ENCODE measurements around the gene SPTBN5. TPM values are rescaled to one million over a fixed set of nuclear protein-coding genes. Genes with fewer than 3 reads are reported as not detected.

SPTBN5 gene
- total and polyA plus RNA-seq, 2 donors (not counting 1 experiment from before 2014, with no cell fraction given): 0.55 to 1.4 TPM

- no peaks in the 10 kb centered on the region for H3K79me2 ChIP-seq (ENCODE audit: control insufficient read depth, insufficient read depth, low read length)
- H3K36me3 ChIP-seq (replicated peaks in 1 of 2; ENCODE audit: control extremely low read depth in 1 of 2, control insufficient read depth in 1 of 2, extremely low read depth in 1 of 2, insufficient read depth in 2 of 2, low read length in 1 of 2): peaks cover 0 to 15% of the 10 kb centered on the region in 2 experiments
- ChIA-PET CTCF (interaction anchor here (0.7 to 15.7 kb wide), 3 partner anchors 10 to 62 kb away, joined by 3 to 716 read pairs (median 27); partner anchors contain the start of gene MAPKBP1), POLR2A (interaction anchor here (0.7 kb wide), 1 partner anchor 22 kb away, joined by 3 read pairs; no protein-coding TSS in a partner anchor)
- no peak overlapping the region for H3K27ac ChIP-seq (ENCODE audit: low read length in 2 of 2)
- H3K4me1 Mint-ChIP-seq: peaks cover 6% of the 10 kb centered on the region
- no peak overlapping the region for H3K4me2 ChIP-seq (replicated peaks; ENCODE audit: low read depth, low read length, poor library complexity, severe bottlenecking)
- H3K4me1 ChIP-seq (ENCODE audit: control insufficient read depth in 2 of 2, insufficient read depth in 2 of 2, low read length in 2 of 2): no peaks in the 10 kb centered on the region
- no peak overlapping the region for H3K4me3 Mint-ChIP-seq
- H4K20me1 ChIP-seq (ENCODE audit: control insufficient read depth, insufficient read depth, low read length, poor library complexity, severe bottlenecking): no peaks in the 10 kb centered on the region
- no peak for TF ChIP-seq CTCF (IDR thresholded peaks at IDR 0.05)
- no peak for TF ChIP-seq EZH2 (IDR thresholded peaks at IDR 0.05; ENCODE audit: borderline replicate concordance, insufficient read depth, low read depth, low read length, poor library complexity, severe bottlenecking)
- DNase-seq: no peak
- no peak overlapping the region for H3K27ac Mint-ChIP-seq
- no peak overlapping the region for H2AFZ ChIP-seq (ENCODE audit: insufficient read depth, low read depth, low read length, poor library complexity, severe bottlenecking)
- WGBS (ENCODE audit: insufficient coverage): 100% methylated on average over 1 of the region's 3 CpGs
- H3K27me3 ChIP-seq (replicated peaks in 1 of 4; ENCODE audit: control extremely low read depth in 1 of 4, control insufficient read depth in 3 of 4, insufficient read depth in 4 of 4, low read length in 3 of 4): no peaks in the 10 kb centered on the region
- H3K9ac ChIP-seq (ENCODE audit: low read length): no peak overlapping the region
- intact Hi-C loops (cut with micrococcal nuclease): no loop called here
- no peaks in the 10 kb centered on the region for H3K9me3 Mint-ChIP-seq (ENCODE audit: insufficient read depth)
- no peak for ATAC-seq (ENCODE audit: low read depth)
- no peaks in the 10 kb centered on the region for H3K27me3 Mint-ChIP-seq
- no peaks in the 10 kb centered on the region for H3K9me3 ChIP-seq (ENCODE audit: control extremely low read depth in 1 of 3, control insufficient read depth in 2 of 3, insufficient read depth in 1 of 3, low read length in 2 of 3)
- no peak overlapping the region for H3K4me3 ChIP-seq (ENCODE audit: control extremely low read depth in 1 of 5, extremely low read depth in 1 of 5, insufficient read depth in 1 of 5, low read depth in 2 of 5, low read length in 4 of 5)
Measured at GRCh38 chr15:41801850-41802455, 91.9 kb downstream of the SPTBN5 start.

- H3K4me3 Mint-ChIP-seq: no peak overlapping the region
- Histone ChIP-seq H3K4me3 (ENCODE audit: control extremely low read depth in 1 of 5, extremely low read depth in 1 of 5, insufficient read depth in 1 of 5, low read depth in 2 of 5, low read length in 4 of 5) (no peak overlapping the region), H3K9ac (ENCODE audit: low read length) (no peak overlapping the region), H3K27ac (ENCODE audit: low read length in 2 of 2) (no peak overlapping the region), H3K9me3 (ENCODE audit: control extremely low read depth in 1 of 3, control insufficient read depth in 2 of 3, insufficient read depth in 1 of 3, low read length in 2 of 3) (no peaks in the 10 kb centered on the region), H3K4me2 (replicated peaks; ENCODE audit: low read depth, low read length, poor library complexity, severe bottlenecking) (no peak overlapping the region), H3K79me2 (ENCODE audit: control insufficient read depth, insufficient read depth, low read length) (no peaks in the 10 kb centered on the region), H4K20me1 (ENCODE audit: control insufficient read depth, insufficient read depth, low read length, poor library complexity, severe bottlenecking) (no peaks in the 10 kb centered on the region), H3K4me1 (ENCODE audit: control insufficient read depth in 2 of 2, insufficient read depth in 2 of 2, low read length in 2 of 2) (peaks cover 0 to 1% of the 10 kb centered on the region in 2 donors), H2AFZ (ENCODE audit: insufficient read depth, low read depth, low read length, poor library complexity, severe bottlenecking) (no peak overlapping the region), H3K27me3 (replicated peaks in 1 of 4; ENCODE audit: control extremely low read depth in 1 of 4, control insufficient read depth in 3 of 4, insufficient read depth in 4 of 4, low read length in 3 of 4) (no peaks in the 10 kb centered on the region), H3K36me3 (replicated peaks in 1 of 2; ENCODE audit: control extremely low read depth in 1 of 2, control insufficient read depth in 1 of 2, extremely low read depth in 1 of 2, insufficient read depth in 2 of 2, low read length in 1 of 2) (peaks cover 0 to 15% of the 10 kb centered on the region in 2 experiments)
- H3K4me1 Mint-ChIP-seq: peaks cover 6% of the 10 kb centered on the region
- no CpG with 5 or more reads among the region's 3 CpGs for WGBS (ENCODE audit: insufficient coverage)
- no peak overlapping the region for H3K27ac Mint-ChIP-seq
- no peaks in the 10 kb centered on the region for H3K9me3 Mint-ChIP-seq (ENCODE audit: insufficient read depth)
- ChIA-PET POLR2A (no interaction called here), CTCF (interaction anchor here (3.9 to 15.7 kb wide), 2 partner anchors 11 to 25 kb away, joined by 27 to 716 read pairs; partner anchors contain the start of gene MAPKBP1)
- intact Hi-C loops (cut with micrococcal nuclease): no loop called here
- ATAC-seq (ENCODE audit: low read depth) (no peak), DNase-seq (no peak)
- TF ChIP-seq CTCF (IDR thresholded peaks at IDR 0.05) (no peak), EZH2 (IDR thresholded peaks at IDR 0.05; ENCODE audit: borderline replicate concordance, insufficient read depth, low read depth, low read length, poor library complexity, severe bottlenecking) (no peak)
- H3K27me3 Mint-ChIP-seq: no peaks in the 10 kb centered on the region
Measured at GRCh38 chr15:41801185-41801584, 92.7 kb downstream of the SPTBN5 start.

Measured in B cell (primary cell).